ENCODE measurements around the gene FCER2. TPM values are rescaled to one million over a fixed set of nuclear protein-coding genes. Genes with fewer than 3 reads are reported as not detected.

Gene FCER2
- total and polyA plus RNA-seq, 2 of the 13 experiments (the other 11 are each of a cell fraction or from before 2014, with no cell fraction given): not detected

DNA sequence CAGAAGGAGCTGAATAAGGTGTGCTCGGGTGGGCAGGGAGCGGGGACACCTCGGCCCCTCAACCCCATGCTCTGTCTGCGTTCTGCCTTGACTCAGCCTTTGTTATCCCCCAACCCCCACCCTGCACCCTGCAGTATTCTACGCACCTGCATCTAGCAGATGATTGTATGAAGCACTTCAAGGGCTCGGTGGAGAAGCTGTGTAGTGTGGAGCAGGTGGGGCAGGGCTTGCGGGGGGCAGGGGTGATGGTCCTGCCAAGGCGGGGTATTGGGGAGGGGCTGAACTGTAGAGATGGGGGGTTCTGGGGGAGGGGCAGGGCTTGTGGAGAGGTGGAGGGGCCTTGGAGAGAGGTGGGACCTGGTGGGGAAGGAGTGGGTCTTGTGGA lies 58.9 kb downstream of the FCER2 start:
- in situ Hi-C loops (cut with HindIII; ENCODE audit: extremely low pct_ligation_motif_present, low pct_unique_long_range_greater_than_20kb) (no loop called here), intact Hi-C loops (cut with micrococcal nuclease; ENCODE audit: unreplicated experiment) (no loop called here)
- DNase-seq (ENCODE audit: low spot score): no peak
- H2AFZ ChIP-seq (ENCODE audit: low read length): no peak overlapping the region
- peaks cover 3% of the 10 kb centered on the region for H3K4me1 ChIP-seq (ENCODE audit: insufficient read depth, low read length)
- TF ChIP-seq KMT2A (CRISPR knock-in tag; IDR thresholded peaks at IDR 0.05): no peak
- TF ChIP-seq NR2F1 (CRISPR knock-in tag; IDR thresholded peaks at IDR 0.05): no peak
- no peaks in the 10 kb centered on the region for H3K27me3 ChIP-seq (ENCODE audit: control insufficient read depth in 1 of 2, insufficient read depth in 2 of 2, low read length in 2 of 2)
- FAIRE-seq: no peak
- no peak for ATAC-seq
- no peak overlapping the region for H3K9ac ChIP-seq (ENCODE audit: insufficient read depth, low read depth, low read length)
- no peaks in the 10 kb centered on the region for H3K9me3 ChIP-seq (ENCODE audit: low read length)
- POLR2A ChIA-PET: no interaction called here
- CTCF ChIA-PET (ENCODE audit: low intra/inter-chr PET ratio, low total read pairs): no interaction called here
- H3K4me3 ChIP-seq (replicated peaks in 1 of 3; ENCODE audit: insufficient read depth in 1 of 3, low read depth in 2 of 3, low read length in 3 of 3): no peak overlapping the region
- H3K27ac ChIP-seq (ENCODE audit: extremely low read length, insufficient read depth, low read length): no peak overlapping the region
- no peaks in the 10 kb centered on the region; a peak in 1 of 5 replicates for H3K36me3 ChIP-seq (replicated peaks in 1 of 2; ENCODE audit: control insufficient read depth in 1 of 2, insufficient read depth in 2 of 2, low read length in 2 of 2)
- no peaks in the 10 kb centered on the region; the same call in 1 of the 2 replicates for H4K20me1 ChIP-seq (ENCODE audit: insufficient read depth, low read length)
- H3K79me2 ChIP-seq (ENCODE audit: insufficient read depth, low read length): no peaks in the 10 kb centered on the region
- no peak overlapping the region for H3K4me2 ChIP-seq (ENCODE audit: low read depth, low read length)
- no TSS peak for BruUV-seq (replicated peaks)
- WGBS (ENCODE audit: low lambda C conversion rate): over 99% methylated on average over 8 of the region's 8 CpGs

GRCh38 chr19:7642295-7643030 lies 59.5 kb downstream of the FCER2 start:
- DNase-seq (ENCODE audit: low spot score) (no peak), ATAC-seq (no peak), FAIRE-seq (no peak)
- no TSS peak for BruUV-seq (replicated peaks)
- H3K4me1 ChIP-seq (ENCODE audit: insufficient read depth, low read length): peaks cover 8% of the 10 kb centered on the region
- WGBS (ENCODE audit: low lambda C conversion rate): 97% methylated on average over 22 of the region's 27 CpGs
- CTCF ChIA-PET (ENCODE audit: low intra/inter-chr PET ratio, low total read pairs): no interaction called here
- in situ Hi-C loops (cut with HindIII; ENCODE audit: extremely low pct_ligation_motif_present, low pct_unique_long_range_greater_than_20kb): no loop called here
- H3K4me3 ChIP-seq (replicated peaks in 1 of 3; ENCODE audit: insufficient read depth in 1 of 3, low read depth in 2 of 3, low read length in 3 of 3): no peak overlapping the region
- POLR2A ChIA-PET: no interaction called here
- no peak overlapping the region for H2AFZ ChIP-seq (ENCODE audit: low read length)
- no peaks in the 10 kb centered on the region for H3K9me3 ChIP-seq (ENCODE audit: low read length)
- peaks cover 5% of the 10 kb centered on the region for H3K79me2 ChIP-seq (ENCODE audit: insufficient read depth, low read length)
- H3K27me3 ChIP-seq (ENCODE audit: control insufficient read depth in 1 of 2, insufficient read depth in 2 of 2, low read length in 2 of 2): no peaks in the 10 kb centered on the region; a peak in 1 of 5 replicates
- no peak overlapping the region for H3K9ac ChIP-seq (ENCODE audit: insufficient read depth, low read depth, low read length)
- H3K36me3 ChIP-seq (replicated peaks in 1 of 2; ENCODE audit: control insufficient read depth in 1 of 2, insufficient read depth in 2 of 2, low read length in 2 of 2): no peaks in the 10 kb centered on the region; a peak in 1 of 5 replicates
- H3K27ac ChIP-seq (ENCODE audit: extremely low read length, insufficient read depth, low read length): no peak overlapping the region
- TF ChIP-seq ZNF616 (CRISPR knock-in tag; IDR thresholded peaks at IDR 0.05; ENCODE audit: low read depth): no peak
- peak; percentile 66 for TF ChIP-seq AGO2 (optimal IDR thresholded peaks at IDR 0.05; ENCODE audit: low read depth, low read length)
- no peak for TF ChIP-seq ZBTB20 (CRISPR knock-in tag; IDR thresholded peaks at IDR 0.05; ENCODE audit: borderline replicate concordance, low read depth)
- H4K20me1 ChIP-seq (ENCODE audit: insufficient read depth, low read length): no peaks in the 10 kb centered on the region; the same call in 1 of the 2 replicates
- no peak overlapping the region for H3K4me2 ChIP-seq (ENCODE audit: low read depth, low read length)
- intact Hi-C loops (cut with micrococcal nuclease; ENCODE audit: unreplicated experiment): no loop called here
